ENCODE data around the gene RASSF8.

Gene RASSF8

DNA sequence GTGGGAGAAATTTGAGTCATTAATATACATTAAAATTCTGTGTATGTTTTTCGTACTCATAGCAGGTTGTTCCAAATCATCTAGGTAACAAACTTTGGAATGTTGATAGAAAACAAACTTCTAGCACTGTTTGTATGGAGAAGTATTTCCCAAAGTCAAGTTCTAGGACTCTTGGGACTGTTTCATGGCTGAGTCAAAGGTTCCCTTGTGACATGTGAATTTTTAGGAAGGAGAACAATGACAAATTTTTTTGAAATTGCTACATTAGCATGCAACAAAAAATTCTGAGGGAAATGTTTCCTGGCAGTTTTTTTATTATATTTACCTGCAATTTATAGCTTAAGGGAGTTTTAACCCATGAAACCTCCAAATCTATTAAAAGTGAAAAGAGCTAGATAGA lies 73.8 kb downstream of the RASSF8 start:
- Histone ChIP-seq H3K9me3 (ENCODE audit: insufficient read depth, low read length) (no peaks in the 10 kb centered on the region), H3K4me1 (ENCODE audit: insufficient read depth, insufficient read length) (peaks cover 3% of the 10 kb centered on the region), H3K9ac (ENCODE audit: insufficient read length, low read depth) (no peak overlapping the region), H3K27me3 (ENCODE audit: insufficient read depth, insufficient read length) (no peaks in the 10 kb centered on the region), H3K4me3 (ENCODE audit: insufficient read length, low read depth) (no peak overlapping the region), H3K36me3 (ENCODE audit: insufficient read depth, insufficient read length, low read length) (no peaks in the 10 kb centered on the region)
- DNase-seq (ENCODE audit: low read depth, low spot score) = no peak
- TF ChIP-seq ZNF274 (IDR thresholded peaks at IDR 0.05; ENCODE audit: low read depth, low read length) = no peak
- TF ChIP-seq YY1 (IDR thresholded peaks at IDR 0.05; ENCODE audit: insufficient read depth, insufficient read length) = no peak
- no peak for TF ChIP-seq SUZ12 (IDR thresholded peaks at IDR 0.05; ENCODE audit: extremely low read depth, insufficient read depth, insufficient read length)

DNA sequence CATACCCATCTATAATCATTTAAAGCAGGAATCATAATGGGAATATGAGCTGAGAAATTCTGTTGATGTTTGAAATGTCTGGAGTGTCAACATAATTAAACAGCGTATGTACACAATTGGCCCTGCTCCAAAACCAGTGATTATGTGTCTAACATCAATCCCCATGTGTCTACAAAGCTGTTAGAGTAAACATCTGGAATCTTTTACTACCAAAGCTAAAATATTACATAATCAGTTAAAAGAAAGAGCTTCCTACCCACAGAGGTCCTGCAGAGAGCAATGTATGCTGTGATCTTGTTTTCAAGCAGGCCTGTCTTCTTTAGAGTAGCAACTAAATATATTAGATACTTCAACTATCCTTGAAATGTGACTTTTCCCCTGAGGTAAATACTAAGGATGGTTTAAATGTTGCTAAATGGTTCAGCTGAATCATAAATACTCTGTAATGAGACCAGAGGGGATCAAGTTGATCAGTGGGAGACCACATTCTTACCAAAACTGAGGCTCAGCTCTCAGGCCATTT lies 74.3 kb downstream of the RASSF8 start:
- Histone ChIP-seq H3K4me1 (ENCODE audit: insufficient read depth, insufficient read length) (peaks cover 3% of the 10 kb centered on the region), H3K27me3 (ENCODE audit: insufficient read depth, insufficient read length) (no peaks in the 10 kb centered on the region), H3K9me3 (ENCODE audit: insufficient read depth, low read length) (no peaks in the 10 kb centered on the region), H3K9ac (ENCODE audit: insufficient read length, low read depth) (no peak overlapping the region), H3K4me3 (ENCODE audit: insufficient read length, low read depth) (no peak overlapping the region), H3K36me3 (ENCODE audit: insufficient read depth, insufficient read length, low read length) (no peaks in the 10 kb centered on the region)
- no peak for DNase-seq (ENCODE audit: low read depth, low spot score)
- TF ChIP-seq YY1 (IDR thresholded peaks at IDR 0.05; ENCODE audit: insufficient read depth, insufficient read length) = no peak
- TF ChIP-seq SUZ12 (IDR thresholded peaks at IDR 0.05; ENCODE audit: extremely low read depth, insufficient read depth, insufficient read length) = no peak
- TF ChIP-seq ZNF274 (IDR thresholded peaks at IDR 0.05; ENCODE audit: low read depth, low read length) = no peak

DNA sequence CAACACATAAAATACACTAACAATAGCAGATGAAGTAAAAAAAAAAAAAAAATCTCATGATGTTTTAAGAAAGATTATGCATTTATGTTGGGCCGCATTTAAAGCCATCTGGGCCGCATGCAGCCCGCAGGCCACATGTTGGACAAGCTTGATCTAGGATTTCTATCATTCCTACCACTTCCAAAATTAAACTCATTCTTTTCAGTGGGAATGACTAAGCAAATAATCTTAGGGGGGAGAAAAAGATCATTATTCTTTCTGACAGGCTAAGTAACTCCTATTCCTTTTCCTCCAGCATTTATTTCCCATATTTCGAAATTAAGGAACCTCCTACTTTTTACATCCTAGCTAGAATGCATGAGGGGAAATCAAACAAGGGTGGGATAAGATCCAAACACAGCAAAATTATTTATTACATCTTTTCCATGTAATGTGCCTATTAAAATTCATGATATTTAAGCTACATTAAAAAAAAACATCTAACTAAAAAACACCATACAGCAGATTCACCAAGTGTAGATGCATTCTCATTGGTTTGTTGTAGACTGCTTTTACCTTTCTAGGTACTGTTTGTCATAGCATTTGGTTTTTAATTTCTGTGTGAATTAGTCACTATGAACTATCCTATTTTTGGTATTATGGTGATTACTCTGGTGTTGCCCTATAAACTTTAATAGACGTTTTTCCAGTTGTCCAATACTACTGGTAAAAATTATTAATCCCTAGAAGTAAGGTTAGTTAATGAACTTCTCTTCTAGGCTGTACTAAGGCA lies 76.1 kb downstream of the RASSF8 start:
- Histone ChIP-seq H3K9ac (ENCODE audit: insufficient read length, low read depth) (no peak overlapping the region), H3K36me3 (ENCODE audit: insufficient read depth, insufficient read length, low read length) (no peaks in the 10 kb centered on the region), H3K4me3 (ENCODE audit: insufficient read length, low read depth) (no peak overlapping the region), H3K9me3 (ENCODE audit: insufficient read depth, low read length) (no peaks in the 10 kb centered on the region), H3K4me1 (ENCODE audit: insufficient read depth, insufficient read length) (no peaks in the 10 kb centered on the region), H3K27me3 (ENCODE audit: insufficient read depth, insufficient read length) (no peaks in the 10 kb centered on the region)
- no peak for TF ChIP-seq SUZ12 (IDR thresholded peaks at IDR 0.05; ENCODE audit: extremely low read depth, insufficient read depth, insufficient read length)
- DNase-seq (ENCODE audit: low read depth, low spot score) = no peak

DNA sequence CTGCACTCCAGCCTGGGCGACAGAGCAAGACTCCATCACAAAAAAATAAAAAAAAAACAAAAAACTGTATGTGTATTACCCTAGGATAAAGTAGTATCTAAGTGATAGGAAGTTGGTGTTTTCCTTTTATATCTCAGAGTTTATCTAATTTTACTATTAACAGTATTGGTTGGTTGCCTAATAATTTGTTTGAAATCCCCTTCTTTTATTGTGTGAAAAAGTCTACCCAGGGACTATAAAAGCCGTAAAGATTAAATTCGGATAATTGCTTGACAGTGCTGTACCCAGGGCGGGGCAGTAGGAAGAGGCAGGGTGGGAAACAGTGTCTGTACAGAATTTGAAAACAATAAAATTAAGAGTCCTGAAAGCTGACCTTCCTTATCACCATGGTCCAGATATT lies 78.4 kb downstream of the RASSF8 start:
- Histone ChIP-seq H3K9me3 (ENCODE audit: insufficient read depth, low read length) (no peaks in the 10 kb centered on the region), H3K27me3 (ENCODE audit: insufficient read depth, insufficient read length) (no peaks in the 10 kb centered on the region), H3K4me3 (ENCODE audit: insufficient read length, low read depth) (no peak overlapping the region), H3K36me3 (ENCODE audit: insufficient read depth, insufficient read length, low read length) (no peaks in the 10 kb centered on the region), H3K9ac (ENCODE audit: insufficient read length, low read depth) (no peak overlapping the region), H3K4me1 (ENCODE audit: insufficient read depth, insufficient read length) (no peaks in the 10 kb centered on the region)
- TF ChIP-seq YY1 (IDR thresholded peaks at IDR 0.05; ENCODE audit: insufficient read depth, insufficient read length) = no peak
- no peak for TF ChIP-seq ZNF274 (IDR thresholded peaks at IDR 0.05; ENCODE audit: low read depth, low read length)
- no peak for TF ChIP-seq SUZ12 (IDR thresholded peaks at IDR 0.05; ENCODE audit: extremely low read depth, insufficient read depth, insufficient read length)
- no peak for DNase-seq (ENCODE audit: low read depth, low spot score)

DNA sequence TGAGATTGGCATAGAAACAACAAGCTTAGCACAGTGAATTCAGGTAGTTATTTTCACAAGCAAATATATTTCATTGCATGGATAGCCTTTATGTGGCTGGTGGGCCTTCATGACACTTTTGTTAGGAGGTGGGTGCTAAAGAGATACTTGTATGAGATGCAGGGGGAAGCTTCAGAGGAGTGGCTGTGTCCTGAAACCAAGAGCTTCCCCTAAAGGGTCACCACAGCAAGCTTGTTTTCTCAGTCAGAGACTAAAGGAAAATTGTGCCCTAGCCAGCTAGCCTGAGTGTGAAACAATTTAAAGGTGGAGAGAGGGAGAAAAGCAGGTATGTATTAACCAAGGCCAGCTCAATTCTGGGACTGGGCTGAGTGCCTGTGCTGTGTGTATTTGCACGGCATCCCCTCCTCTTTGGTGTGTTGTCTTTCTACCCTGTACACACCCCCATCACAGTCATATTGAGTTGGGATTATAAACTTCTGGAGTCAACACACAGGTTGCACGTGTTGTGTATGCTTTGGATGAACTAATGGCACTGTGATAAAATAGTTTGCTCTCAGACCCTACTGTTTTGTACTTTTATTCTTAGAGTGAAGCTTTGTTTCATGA lies 79.2 kb downstream of the RASSF8 start:
- H3K4me3 ChIP-seq (ENCODE audit: insufficient read length, low read depth) = no peak overlapping the region
- H3K36me3 ChIP-seq (ENCODE audit: insufficient read depth, insufficient read length, low read length) = no peaks in the 10 kb centered on the region
- no peaks in the 10 kb centered on the region for H3K4me1 ChIP-seq (ENCODE audit: insufficient read depth, insufficient read length)
- no peaks in the 10 kb centered on the region for H3K9me3 ChIP-seq (ENCODE audit: insufficient read depth, low read length)
- H3K9ac ChIP-seq (ENCODE audit: insufficient read length, low read depth) = no peak overlapping the region
- no peak for TF ChIP-seq YY1 (IDR thresholded peaks at IDR 0.05; ENCODE audit: insufficient read depth, insufficient read length)
- TF ChIP-seq SUZ12 (IDR thresholded peaks at IDR 0.05; ENCODE audit: extremely low read depth, insufficient read depth, insufficient read length) = no peak
- H3K27me3 ChIP-seq (ENCODE audit: insufficient read depth, insufficient read length) = no peaks in the 10 kb centered on the region
- DNase-seq (ENCODE audit: low read depth, low spot score) = no peak

DNA sequence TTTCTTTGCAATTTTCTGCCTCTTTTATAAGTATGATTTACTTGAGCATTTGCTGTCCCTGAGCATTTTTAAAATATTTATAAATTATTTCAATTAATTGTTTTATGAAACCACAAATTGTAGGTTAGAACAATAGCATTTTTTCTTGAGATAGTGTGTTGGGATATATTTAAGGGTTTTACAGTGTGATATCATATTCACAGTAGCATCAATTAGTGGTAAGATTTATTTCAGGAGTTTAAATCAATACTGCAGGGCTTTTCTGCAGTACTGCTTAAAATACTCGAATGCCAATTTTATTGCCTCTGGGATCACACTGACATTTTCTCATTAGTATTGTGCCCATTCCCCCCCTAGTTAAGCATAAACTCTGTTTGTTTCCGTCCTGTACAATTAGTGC lies 84.2 kb downstream of the RASSF8 start:
- TF ChIP-seq YY1 (IDR thresholded peaks at IDR 0.05; ENCODE audit: insufficient read depth, insufficient read length) = no peak
- TF ChIP-seq SUZ12 (IDR thresholded peaks at IDR 0.05; ENCODE audit: extremely low read depth, insufficient read depth, insufficient read length) = no peak
- no peak for TF ChIP-seq ZNF274 (IDR thresholded peaks at IDR 0.05; ENCODE audit: low read depth, low read length)
- H3K9ac ChIP-seq (ENCODE audit: insufficient read length, low read depth) = no peak overlapping the region
- no peaks in the 10 kb centered on the region for H3K36me3 ChIP-seq (ENCODE audit: insufficient read depth, insufficient read length, low read length)
- H3K27me3 ChIP-seq (ENCODE audit: insufficient read depth, insufficient read length) = no peaks in the 10 kb centered on the region
- no peak for DNase-seq (ENCODE audit: low read depth, low spot score)
- H3K4me1 ChIP-seq (ENCODE audit: insufficient read depth, insufficient read length) = peaks cover 3% of the 10 kb centered on the region
- H3K4me3 ChIP-seq (ENCODE audit: insufficient read length, low read depth) = no peak overlapping the region
- H3K9me3 ChIP-seq (ENCODE audit: insufficient read depth, low read length) = no peaks in the 10 kb centered on the region

DNA sequence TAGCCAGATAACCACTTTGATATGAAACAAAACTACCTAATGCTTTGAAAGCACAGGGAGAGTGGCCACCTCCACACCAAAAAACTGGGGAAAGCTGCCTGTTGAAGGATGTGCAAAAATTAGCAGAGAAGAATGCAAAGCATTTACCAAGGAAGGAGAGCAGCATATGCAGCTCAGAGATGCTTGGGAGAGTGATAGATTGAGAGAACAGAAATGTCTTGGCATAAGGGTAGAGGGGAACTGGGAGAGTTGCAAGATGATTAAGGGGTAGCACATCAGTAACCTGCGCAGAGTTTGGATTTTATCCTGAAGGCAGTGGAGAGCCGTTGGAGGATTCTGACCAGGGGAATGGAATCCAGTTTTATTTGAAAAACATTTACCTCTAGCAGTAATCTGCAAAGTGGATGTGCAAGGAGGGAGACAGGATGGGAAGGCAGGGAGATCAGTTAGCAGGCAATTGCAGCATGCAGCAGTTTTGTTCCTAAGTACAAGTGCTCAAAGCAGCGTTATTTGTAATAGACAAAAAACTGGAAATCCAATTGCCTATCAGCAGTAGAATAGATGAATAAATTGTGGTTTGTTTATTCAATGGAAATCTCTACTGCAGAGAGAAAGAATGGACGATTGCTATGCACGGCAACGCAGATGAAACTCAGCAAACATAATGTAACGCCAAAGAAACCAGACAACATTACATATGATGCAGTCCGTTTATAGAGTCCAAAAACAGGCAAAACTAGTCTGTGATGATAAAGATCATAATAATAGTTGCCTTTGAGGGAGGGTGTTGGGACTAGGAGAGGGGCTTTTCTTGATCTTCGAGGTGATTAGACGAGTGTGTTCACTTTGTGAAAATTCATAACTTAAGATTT lies 84.9 kb downstream of the RASSF8 start:
- no peaks in the 10 kb centered on the region for H3K36me3 ChIP-seq (ENCODE audit: insufficient read depth, insufficient read length, low read length)
- peaks cover 3% of the 10 kb centered on the region for H3K4me1 ChIP-seq (ENCODE audit: insufficient read depth, insufficient read length)
- TF ChIP-seq ZNF274 (IDR thresholded peaks at IDR 0.05; ENCODE audit: low read depth, low read length) (no peak), SUZ12 (IDR thresholded peaks at IDR 0.05; ENCODE audit: extremely low read depth, insufficient read depth, insufficient read length) (no peak), YY1 (IDR thresholded peaks at IDR 0.05; ENCODE audit: insufficient read depth, insufficient read length) (no peak)
- no peak for DNase-seq (ENCODE audit: low read depth, low spot score)
- no peak overlapping the region for H3K4me3 ChIP-seq (ENCODE audit: insufficient read length, low read depth)
- H3K27me3 ChIP-seq (ENCODE audit: insufficient read depth, insufficient read length) = no peaks in the 10 kb centered on the region
- no peaks in the 10 kb centered on the region for H3K9me3 ChIP-seq (ENCODE audit: insufficient read depth, low read length)
- H3K9ac ChIP-seq (ENCODE audit: insufficient read length, low read depth) = no peak overlapping the region

Data from NT2/D1 (cell line).